H9 (cell line): ENCODE results near the gene PLCXD1. TPM values are rescaled to one million over a fixed set of nuclear protein-coding genes. Genes with fewer than 3 reads are reported as not detected.

Source experiments
- DNase-seq: peaks from one replicate; pipeline ENCODE4 v3.0.0-alpha.2; 2017
- H2AFZ ChIP-seq: one replicate; pipeline ENCODE4 v1.6.1; 2013; ENCODE audit warnings: mild to moderate bottlenecking, low read length, control low read depth, moderate library complexity
- H2AK5ac ChIP-seq: 2 replicates; pipeline ENCODE4 v1.6.1; 2013; ENCODE audit warnings: low read length, control low read depth, mixed read lengths; ENCODE audit not compliant: insufficient read length
- H2BK120ac ChIP-seq: one replicate; pipeline ENCODE4 v1.6.1; 2013; ENCODE audit warnings: low read depth, mild to moderate bottlenecking, low read length, control low read depth, inconsistent platforms; ENCODE audit not compliant: poor library complexity, severe bottlenecking
- H2BK12ac ChIP-seq: 2 replicates; pipeline ENCODE4 v1.6.1; 2013; ENCODE audit warnings: low read length, control low read depth, mixed read lengths, low read depth; ENCODE audit not compliant: insufficient read length
- H2BK15ac ChIP-seq: 2 replicates; pipeline ENCODE4 v1.6.1; 2013; ENCODE audit warnings: low read depth, low read length, control low read depth
- H2BK20ac ChIP-seq: one replicate; pipeline ENCODE4 v1.6.1; 2013; ENCODE audit warnings: low read depth, mild to moderate bottlenecking, low read length, control low read depth, inconsistent platforms; ENCODE audit not compliant: poor library complexity, severe bottlenecking
- H2BK5ac ChIP-seq: 2 replicates; pipeline ENCODE4 v1.6.1; 2013; ENCODE audit warnings: low read length, control low read depth, mixed read lengths; ENCODE audit not compliant: insufficient read length
- H3K14ac ChIP-seq: 2 replicates; pipeline ENCODE4 v1.6.1; 2013; ENCODE audit warnings: low read length, control low read depth; ENCODE audit not compliant: insufficient read depth
- H3K18ac ChIP-seq: 2 replicates; pipeline ENCODE4 v1.6.1; 2013; ENCODE audit warnings: low read depth, mild to moderate bottlenecking, mixed read lengths, low read length, control low read depth; ENCODE audit not compliant: insufficient read length
- H3K23ac ChIP-seq: 2 replicates; pipeline ENCODE4 v1.6.1; 2013; ENCODE audit warnings: low read length, control low read depth, mixed read lengths, low read depth; ENCODE audit not compliant: insufficient read length
- H3K23me2 ChIP-seq: 2 replicates; pipeline ENCODE4 v1.6.1; 2013; ENCODE audit warnings: low read depth, mild to moderate bottlenecking, mixed read lengths, low read length, control low read depth; ENCODE audit not compliant: insufficient read length, poor library complexity, severe bottlenecking
- H3K27ac ChIP-seq: 2 replicates; pipeline ENCODE4 v1.5.1; 2013; ENCODE audit warnings: low read length, control low read depth, mixed read lengths, low read depth; ENCODE audit not compliant: insufficient read length
- H3K27me3 ChIP-seq: 2 replicates; pipeline ENCODE4 v1.6.1; 2013; ENCODE audit warnings: low read length, control low read depth, inconsistent platforms; ENCODE audit not compliant: insufficient read depth
- H3K4ac ChIP-seq: 2 replicates; pipeline ENCODE4 v1.6.1; 2013; ENCODE audit warnings: low read depth, mild to moderate bottlenecking, control low read depth, inconsistent platforms, low read length, moderate library complexity
- H3K4me1 ChIP-seq: 2 replicates; pipeline ENCODE4 v1.6.1; 2013; ENCODE audit warnings: low read length, control low read depth, inconsistent platforms; ENCODE audit not compliant: insufficient read depth
- H3K4me2 ChIP-seq: 2 replicates; pipeline ENCODE4 v1.6.1; 2013; ENCODE audit warnings: low read length, control low read depth, mixed read lengths; ENCODE audit not compliant: insufficient read length, insufficient read depth
- H3K56ac ChIP-seq: 2 replicates; pipeline ENCODE4 v1.6.1; 2013; ENCODE audit warnings: low read depth, mild to moderate bottlenecking, mixed read lengths, low read length, control low read depth; ENCODE audit not compliant: insufficient read length
- H3K79me1 ChIP-seq: 2 replicates; pipeline ENCODE4 v1.6.1; 2013; ENCODE audit warnings: low read depth, mild to moderate bottlenecking, moderate library complexity, low read length, control low read depth, inconsistent platforms; ENCODE audit not compliant: insufficient read depth, poor library complexity, severe bottlenecking
- H3K79me2 ChIP-seq: 2 replicates; pipeline ENCODE4 v1.6.1; 2013; ENCODE audit warnings: low read length, control low read depth, inconsistent platforms; ENCODE audit not compliant: insufficient read depth
- H3K9ac ChIP-seq: 2 replicates; pipeline ENCODE4 v1.6.1; 2013; ENCODE audit warnings: low read length, control low read depth, mixed read lengths; ENCODE audit not compliant: insufficient read length; ENCODE audit errors: extremely low read depth
- H3K9me3 ChIP-seq: one replicate; pipeline ENCODE4 v1.6.1; 2013; ENCODE audit warnings: low read depth, low read length, inconsistent platforms; ENCODE audit not compliant: control insufficient read depth
- H3T11ph ChIP-seq: one replicate; pipeline ENCODE4 v1.6.1; 2013; ENCODE audit warnings: mild to moderate bottlenecking, low read length, control low read depth, inconsistent platforms
- H4K20me1 ChIP-seq: one replicate; pipeline ENCODE4 v1.6.1; 2013; ENCODE audit not compliant: control insufficient read depth, insufficient read length, insufficient read depth
- H4K5ac ChIP-seq: 2 replicates; pipeline ENCODE4 v1.6.1; 2013; ENCODE audit warnings: low read depth, mild to moderate bottlenecking, mixed read lengths, low read length, control low read depth; ENCODE audit not compliant: insufficient read length
- H4K8ac ChIP-seq: replicated peaks from 2 replicates; pipeline ENCODE4 v1.6.1; 2013; ENCODE audit warnings: low read length, control low read depth, mixed read lengths, low read depth; ENCODE audit not compliant: insufficient read length
- H4K91ac ChIP-seq: 2 replicates; pipeline ENCODE4 v1.6.1; 2013; ENCODE audit warnings: low read depth, mild to moderate bottlenecking, moderate library complexity, mixed read lengths, low read length, control low read depth; ENCODE audit not compliant: insufficient read length
- H3K27ac Mint-ChIP-seq, 3 experiments: 2 replicates in 2 of 3; 3 replicates in 1 of 3; pipeline ENCODE4 v1.8.0; 2020 to 2021; ENCODE audit warnings: mixed read lengths in 3 of 3, mild to moderate bottlenecking in 1 of 3, moderate library complexity in 1 of 3
- H3K27me3 Mint-ChIP-seq: 2 replicates; pipeline ENCODE4 v1.8.0; 2021; ENCODE audit warnings: low read depth, mild to moderate bottlenecking, moderate library complexity, mixed read lengths
- H3K36me3 Mint-ChIP-seq, 3 experiments: 2 replicates in 2 of 3; 3 replicates in 1 of 3; pipeline ENCODE4 v1.8.0; 2020 to 2021; ENCODE audit warnings: low read depth in 3 of 3, mixed read lengths in 3 of 3; ENCODE audit not compliant: insufficient read depth in 1 of 3
- H3K4me1 Mint-ChIP-seq, 2 experiments: 2 replicates each; pipeline ENCODE4 v1.8.0; 2020; ENCODE audit warnings: mixed read lengths in 2 of 2
- H3K4me3 Mint-ChIP-seq, 2 experiments: 2 replicates in 1 of 2; 3 replicates in 1 of 2; pipeline ENCODE4 v1.8.0; 2020 to 2021; ENCODE audit warnings: mild to moderate bottlenecking in 2 of 2, mixed read lengths in 2 of 2, moderate library complexity in 1 of 2
- H3K9me3 Mint-ChIP-seq, 2 experiments: 2 replicates in 1 of 2; 3 replicates in 1 of 2; pipeline ENCODE4 v1.8.0; 2020; ENCODE audit warnings: mild to moderate bottlenecking in 2 of 2, mixed read lengths in 2 of 2, moderate library complexity in 1 of 2
- WGBS: extraction: QIAGEN DNeasy Blood & Tissue Kit; methylation state at CpG from one replicate; pipeline ENCODE4 v1.1.7; 2013; ENCODE audit warnings: missing lambda C conversion rate, low lambda C conversion rate, mixed read lengths; ENCODE audit not compliant: insufficient read length; ENCODE audit errors: extremely low coverage; 5-methylcytosine and 5-hydroxymethylcytosine counted together
- total RNA-seq: library from RNA; stranded (reverse); gene quantifications from 2 replicates; pipeline ENCODE4 v1.2.1, GENCODE V29; 2021
- TF ChIP-seq, protein P1 (sequence below): fragments of 200-600 bp; sonication (generic); conservative IDR thresholded peaks from 3 replicates; pipeline ENCODE4 v1.8.0; 2021; ENCODE audit warnings: antibody characterized with exemption, mild to moderate bottlenecking

Gene PLCXD1
- total RNA-seq, 1 experiment from 2014 or later, result 96.5 TPM

DNA sequence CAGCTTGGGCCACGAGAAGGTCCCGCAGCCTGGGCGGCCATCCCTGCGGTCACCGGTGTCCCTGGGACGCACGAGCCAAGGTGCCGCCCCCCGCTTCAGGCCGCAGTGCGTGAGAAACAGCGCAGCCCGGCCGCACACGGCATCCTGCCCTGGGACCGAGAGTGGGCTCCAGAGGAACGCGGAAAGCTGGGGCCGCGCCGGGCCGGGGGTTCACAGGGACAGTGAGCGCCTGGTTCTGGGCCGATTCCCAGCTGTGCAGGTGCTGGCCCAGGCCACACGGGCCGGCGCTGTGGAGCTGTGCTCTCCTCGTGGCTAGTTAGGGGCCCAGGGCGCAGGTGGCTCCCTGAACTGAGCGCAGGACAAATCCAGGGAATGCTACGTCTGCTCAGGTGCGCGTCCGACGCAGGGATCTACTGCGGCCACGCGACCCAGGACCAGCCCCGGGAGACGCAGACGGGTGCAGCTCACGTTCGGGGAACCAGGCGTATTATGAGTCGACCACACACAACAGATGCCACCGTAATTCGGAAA, 63.3 kb downstream of the PLCXD1 start:
- no peak overlapping the region for H3K4me2 ChIP-seq
- H2BK5ac ChIP-seq, result no peak overlapping the region
- no peak overlapping the region for H2BK12ac ChIP-seq

More for the DNA sequence above, 63.3 kb downstream of the PLCXD1 start:
- H3K4me3 Mint-ChIP-seq, result no peak overlapping the region
- Histone ChIP-seq H3K9me3 (no peaks in the 10 kb centered on the region), H3K18ac (no peak overlapping the region), H3K14ac (no peak overlapping the region), H3K79me1 (no peaks in the 10 kb centered on the region), H3K23ac (no peak overlapping the region), H3K9ac (no peak overlapping the region), H3K23me2 (no peaks in the 10 kb centered on the region), H3T11ph (no peak overlapping the region), H3K79me2 (no peaks in the 10 kb centered on the region), H3K4me1 (no peaks in the 10 kb centered on the region), H4K8ac (no peak overlapping the region), H2BK20ac (no peak overlapping the region), H2BK15ac (no peak overlapping the region), H3K56ac (no peak overlapping the region), H4K91ac (no peak overlapping the region), H3K27ac (no peak overlapping the region), H2AFZ (no peak overlapping the region), H3K4ac (no peak overlapping the region), H3K27me3 (no peaks in the 10 kb centered on the region), H2AK5ac (no peak overlapping the region), H4K5ac (no peak overlapping the region), H4K20me1 (no peaks in the 10 kb centered on the region), H2BK120ac (no peak overlapping the region)
- no peak overlapping the region; a peak in 1 of 7 replicates for H3K27ac Mint-ChIP-seq
- H3K9me3 Mint-ChIP-seq, result peaks cover 2 to 3% of the 10 kb centered on the region in 2 experiments; a peak in 2 of 5 replicates
- H3K27me3 Mint-ChIP-seq, result no peaks in the 10 kb centered on the region
- peaks cover 0 to 2% of the 10 kb centered on the region in 2 experiments; a peak in 1 of 4 replicates for H3K4me1 Mint-ChIP-seq
- TF ChIP-seq, protein P1, sequence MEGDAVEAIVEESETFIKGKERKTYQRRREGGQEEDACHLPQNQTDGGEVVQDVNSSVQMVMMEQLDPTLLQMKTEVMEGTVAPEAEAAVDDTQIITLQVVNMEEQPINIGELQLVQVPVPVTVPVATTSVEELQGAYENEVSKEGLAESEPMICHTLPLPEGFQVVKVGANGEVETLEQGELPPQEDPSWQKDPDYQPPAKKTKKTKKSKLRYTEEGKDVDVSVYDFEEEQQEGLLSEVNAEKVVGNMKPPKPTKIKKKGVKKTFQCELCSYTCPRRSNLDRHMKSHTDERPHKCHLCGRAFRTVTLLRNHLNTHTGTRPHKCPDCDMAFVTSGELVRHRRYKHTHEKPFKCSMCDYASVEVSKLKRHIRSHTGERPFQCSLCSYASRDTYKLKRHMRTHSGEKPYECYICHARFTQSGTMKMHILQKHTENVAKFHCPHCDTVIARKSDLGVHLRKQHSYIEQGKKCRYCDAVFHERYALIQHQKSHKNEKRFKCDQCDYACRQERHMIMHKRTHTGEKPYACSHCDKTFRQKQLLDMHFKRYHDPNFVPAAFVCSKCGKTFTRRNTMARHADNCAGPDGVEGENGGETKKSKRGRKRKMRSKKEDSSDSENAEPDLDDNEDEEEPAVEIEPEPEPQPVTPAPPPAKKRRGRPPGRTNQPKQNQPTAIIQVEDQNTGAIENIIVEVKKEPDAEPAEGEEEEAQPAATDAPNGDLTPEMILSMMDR, result no peak
- no CpG with 5 or more reads among the region's 47 CpGs for WGBS
- peaks cover 15 to 43% (median 37%) of the 10 kb centered on the region in 3 experiments; a peak in 6 of 7 replicates for H3K36me3 Mint-ChIP-seq
- DNase-seq, result no peak
